Muscle layer of duodenum (tissue), 2 donors: Measurements from ENCODE around the gene CACHD1.

Experiments
- H3K27ac ChIP-seq: one replicate; pipeline ENCODE4 v1.7.0; 2013; ENCODE audit warnings: mild to moderate bottlenecking, low read length
- H3K27me3 ChIP-seq: one replicate; pipeline ENCODE4 v1.7.0; 2013; ENCODE audit warnings: low read depth, mild to moderate bottlenecking, control low read depth, low read length
- H3K36me3 ChIP-seq, 2 donors: one replicate each; pipeline ENCODE4 v1.7.0; 2013; ENCODE audit warnings: low read length in 2 of 2, control low read depth in 1 of 2, mild to moderate bottlenecking in 1 of 2; ENCODE audit not compliant: insufficient read depth in 2 of 2, control insufficient read depth in 1 of 2
- H3K4me1 ChIP-seq, 2 donors: one replicate each; pipeline ENCODE4 v1.7.0; 2013; ENCODE audit warnings: low read length in 2 of 2, mild to moderate bottlenecking in 2 of 2, control low read depth in 1 of 2, moderate library complexity in 1 of 2; ENCODE audit not compliant: insufficient read depth in 2 of 2, control insufficient read depth in 1 of 2
- H3K4me3 ChIP-seq, 2 donors: one replicate each; pipeline ENCODE4 v1.7.0; 2013; ENCODE audit warnings: low read length in 2 of 2, low read depth in 1 of 2, mild to moderate bottlenecking in 1 of 2
- H3K9me3 ChIP-seq, 2 donors: one replicate each; pipeline ENCODE4 v1.7.0; 2013; ENCODE audit warnings: low read length in 2 of 2, control low read depth in 1 of 2, mild to moderate bottlenecking in 1 of 2; ENCODE audit not compliant: control insufficient read depth in 1 of 2
- donor health status: healthy.

Gene CACHD1

GRCh38 chr1:64632936-64633335 lies 163.0 kb downstream of the CACHD1 start:
- H3K4me1 ChIP-seq: no peaks in the 10 kb centered on the region
- H3K27ac ChIP-seq: no peak overlapping the region
- H3K9me3 ChIP-seq: no peaks in the 10 kb centered on the region
- no peaks in the 10 kb centered on the region for H3K36me3 ChIP-seq
- H3K27me3 ChIP-seq: no peaks in the 10 kb centered on the region
- H3K4me3 ChIP-seq: no peak overlapping the region

GRCh38 chr1:64645735-64646134 lies 175.8 kb downstream of the CACHD1 start:
- Histone ChIP-seq H3K9me3 (no peaks in the 10 kb centered on the region), H3K27ac (no peak overlapping the region), H3K36me3 (peaks cover 0 to 3% of the 10 kb centered on the region in 2 donors), H3K4me1 (no peaks in the 10 kb centered on the region), H3K4me3 (no peak overlapping the region), H3K27me3 (no peaks in the 10 kb centered on the region)

- no peak overlapping the region for H3K4me3 ChIP-seq
- H3K27ac ChIP-seq: no peak overlapping the region
- H3K9me3 ChIP-seq: no peaks in the 10 kb centered on the region
- no peaks in the 10 kb centered on the region for H3K4me1 ChIP-seq
- H3K36me3 ChIP-seq: peaks cover 0 to 3% of the 10 kb centered on the region in 2 donors
- H3K27me3 ChIP-seq: no peaks in the 10 kb centered on the region
These were observed 180.5 kb downstream of the CACHD1 start for GRCh38 chr1:64650411-64650810.

GRCh38 chr1:64651841-64652240 lies 181.9 kb downstream of the CACHD1 start:
- Histone ChIP-seq H3K9me3 (no peaks in the 10 kb centered on the region), H3K4me1 (no peaks in the 10 kb centered on the region), H3K27ac (no peak overlapping the region), H3K27me3 (no peaks in the 10 kb centered on the region), H3K36me3 (peaks cover 0 to 3% of the 10 kb centered on the region in 2 donors), H3K4me3 (no peak overlapping the region)

- H3K36me3 ChIP-seq: no peaks in the 10 kb centered on the region
- H3K27me3 ChIP-seq: no peaks in the 10 kb centered on the region
- no peaks in the 10 kb centered on the region for H3K9me3 ChIP-seq
- no peak overlapping the region for H3K27ac ChIP-seq
- H3K4me3 ChIP-seq: no peak overlapping the region
- H3K4me1 ChIP-seq: no peaks in the 10 kb centered on the region
These were observed 183.5 kb downstream of the CACHD1 start for GRCh38 chr1:64653466-64653865.

- H3K9me3 ChIP-seq: no peaks in the 10 kb centered on the region
- no peaks in the 10 kb centered on the region for H3K36me3 ChIP-seq
- no peak overlapping the region for H3K27ac ChIP-seq
- H3K27me3 ChIP-seq: no peaks in the 10 kb centered on the region
- H3K4me3 ChIP-seq: no peak overlapping the region
- no peaks in the 10 kb centered on the region for H3K4me1 ChIP-seq
These were observed 184.8 kb downstream of the CACHD1 start for GRCh38 chr1:64654519-64655341.

- H3K9me3 ChIP-seq: no peaks in the 10 kb centered on the region
- no peaks in the 10 kb centered on the region for H3K27me3 ChIP-seq
- H3K27ac ChIP-seq: no peak overlapping the region
- no peak overlapping the region for H3K4me3 ChIP-seq
- no peaks in the 10 kb centered on the region for H3K4me1 ChIP-seq
- H3K36me3 ChIP-seq: no peaks in the 10 kb centered on the region
These were observed 185.9 kb downstream of the CACHD1 start for GRCh38 chr1:64655861-64656260.

GRCh38 chr1:64659478-64660138 lies 189.7 kb downstream of the CACHD1 start:
- H3K27ac ChIP-seq: no peak overlapping the region
- no peaks in the 10 kb centered on the region for H3K9me3 ChIP-seq

GRCh38 chr1:64663668-64664067 lies 193.7 kb downstream of the CACHD1 start:
- Histone ChIP-seq H3K36me3 (no peaks in the 10 kb centered on the region), H3K27me3 (no peaks in the 10 kb centered on the region), H3K27ac (no peak overlapping the region), H3K4me1 (no peaks in the 10 kb centered on the region), H3K9me3 (no peaks in the 10 kb centered on the region), H3K4me3 (no peak overlapping the region)

More at GRCh38 chr1:64659478-64660138, 189.7 kb downstream of the CACHD1 start:
- Histone ChIP-seq H3K4me1 (no peaks in the 10 kb centered on the region), H3K4me3 (no peak overlapping the region), H3K36me3 (no peaks in the 10 kb centered on the region), H3K27me3 (no peaks in the 10 kb centered on the region)

GRCh38 chr1:64664299-64664698 lies 194.4 kb downstream of the CACHD1 start:
- H3K4me3 ChIP-seq: no peak overlapping the region
- H3K27me3 ChIP-seq: no peaks in the 10 kb centered on the region
- no peaks in the 10 kb centered on the region for H3K9me3 ChIP-seq
- no peaks in the 10 kb centered on the region for H3K4me1 ChIP-seq
- H3K36me3 ChIP-seq: no peaks in the 10 kb centered on the region
- H3K27ac ChIP-seq: no peak overlapping the region

- no peaks in the 10 kb centered on the region for H3K36me3 ChIP-seq
- no peaks in the 10 kb centered on the region for H3K4me1 ChIP-seq
- no peak overlapping the region for H3K27ac ChIP-seq
- H3K9me3 ChIP-seq: no peaks in the 10 kb centered on the region
- no peak overlapping the region for H3K4me3 ChIP-seq
- H3K27me3 ChIP-seq: no peaks in the 10 kb centered on the region
These were observed 199.3 kb downstream of the CACHD1 start for GRCh38 chr1:64669098-64669675.
